Hepatocyte (in vitro differentiated cells): ENCODE results near the gene CIC.

Experiments
- CTCF ChIP-seq: fragments of 200-600 bp; sonication (generic); IDR thresholded peaks from 2 replicates; pipeline ENCODE4 v1.5.1; 2016; ENCODE audit warnings: antibody characterized with exemption, mild to moderate bottlenecking; ENCODE audit not compliant: poor library complexity
- EZH2 ChIP-seq: fragments of 200-600 bp; sonication (generic); IDR thresholded peaks from 2 replicates; pipeline ENCODE4 v1.6.1; 2016; ENCODE audit warnings: antibody characterized with exemption, mild to moderate bottlenecking, borderline replicate concordance

- TF ChIP-seq CTCF (no peak), EZH2 (no peak)
Measured at GRCh38 chr19:42276821-42277220, 7.8 kb downstream of the CIC start.
